Right lobe of liver (tissue), 6 donors: ENCODE measurements around the gene ASNS. TPM values are rescaled to one million over a fixed set of nuclear protein-coding genes. Genes with fewer than 3 reads are reported as not detected.

Experiments used
- ATAC-seq, 4 donors: fragments of 200-7000 bp; cut with Tn5 transposase; one replicate each; pipeline ENCODE4 v1.9.1; 2020; ENCODE audit warnings: mild to moderate bottlenecking in 4 of 4, moderate library complexity in 4 of 4
- DNase-seq, 3 donors: peaks; one replicate each; pipeline ENCODE4 v3.0.0-alpha.2; 2020
- H3K27ac ChIP-seq, 3 donors: fragments of 200-600 bp; one replicate each; pipeline ENCODE4 v1.8.0; 2022
- H3K27me3 ChIP-seq, 2 donors: fragments of 200-600 bp; one replicate each; pipeline ENCODE4 v1.8.0; 2022
- H3K36me3 ChIP-seq, 4 donors: fragments of 200-600 bp; sonication (generic) in 1 of 4; one replicate each; pipeline versions ENCODE4 v1.5.1 to v1.8.0; 2017 to 2022; ENCODE audit warnings: control low read depth in 1 of 4
- H3K4me1 ChIP-seq, 4 donors: fragments of 200-600 bp; sonication (generic) in 1 of 4; one replicate each; pipeline versions ENCODE4 v1.5.1 to v1.8.0; 2017 to 2022; ENCODE audit warnings: control low read depth in 1 of 4
- H3K4me3 ChIP-seq, 3 donors: fragments of 200-600 bp; one replicate each; pipeline ENCODE4 v1.8.0; 2022
- H3K9me3 ChIP-seq, 4 donors: fragments of 200-600 bp; sonication (generic) in 1 of 4; one replicate each; pipeline versions ENCODE4 v1.5.1 to v1.8.0; 2017 to 2022; ENCODE audit warnings: control low read depth in 1 of 4
- CTCF ChIP-seq, 4 donors: fragments of 200-600 bp in 3 of 4; fragments of 450-650 bp in 1 of 4; IDR thresholded peaks; one replicate each; pipeline versions ENCODE4 v1.5.1 to v1.8.0; 2016 to 2022; ENCODE audit warnings: antibody characterized with exemption in 4 of 4, mild to moderate bottlenecking in 2 of 4
- POLR2A ChIP-seq: fragments of 450-650 bp; IDR thresholded peaks from one replicate; pipeline ENCODE4 v1.6.1; 2017; ENCODE audit warnings: antibody characterized with exemption, mild to moderate bottlenecking
- WGBS: methylation state at CpG from one replicate; pipeline ENCODE4 v1.1.6; 2018; ENCODE audit warnings: low coverage, low lambda C conversion rate; ENCODE audit not compliant: insufficient coverage; ENCODE audit errors: missing lambda C conversion rate; 5-methylcytosine and 5-hydroxymethylcytosine counted together
- intact Hi-C, 2 donors: fragments of 100-400 bp; cut with DNase I; formaldehyde crosslinking; loops; one replicate each; pipeline versions ENCODE4 v1.11.2 to v1.14.1; 2022
- small RNA-seq, 2 experiments: library from RNA; depleted of rRNA; stranded (forward); fragments of <200 nt; gene quantifications; one replicate each; pipeline ENCODE3, GENCODE V24; 2016
- total RNA-seq, 6 experiments: library from RNA; depleted of rRNA in 2 of 6; stranded (reverse); fragments of >200 nt in 2 of 6; fragmentation: NEBNext Ultra II Directional in 3 of 6; extraction: Animal tissue kit (Norgen Biotek cat#: 25700) in 3 of 6; gene quantifications; one replicate each; pipeline versions ENCODE4 v1.1.0 to v1.2.4, GENCODE V29; 2016 to 2023
- donor health status: DM: no; HTN: yes; CAD: no.
- donor health status: DM: no; HTN: no; CAD: no.
- donor health status: DM: no; HTN: no; CAD: no.
- donor health status: DM: no; HTN: yes; CAD: no.
- donor health status: DM: no; HTN: yes; CAD: no.

ASNS gene
- total RNA-seq, 6 experiments from 2014 or later, result 0.33 to 14.5 (median 3.3) TPM

GRCh38 chr7:97818066-97818663 lies 54.0 kb downstream of the ASNS start:
- ATAC-seq (no peak), DNase-seq (no peak)
- Histone ChIP-seq H3K27me3 (no peaks in the 10 kb centered on the region), H3K4me1 (no peaks in the 10 kb centered on the region), H3K36me3 (no peaks in the 10 kb centered on the region), H3K27ac (no peak overlapping the region), H3K4me3 (no peak overlapping the region), H3K9me3 (no peaks in the 10 kb centered on the region)
- TF ChIP-seq POLR2A, result no peak
- TF ChIP-seq CTCF (IDR thresholded peaks at IDR 0.05), result no peak
- WGBS, result 42% methylated on average over 5 of the region's 5 CpGs
- intact Hi-C loops, result no loop called here

Small RNA genes within 50 kb of the gene (small RNA-seq; reads per million reads assigned to genes)
- gene AC005326.1 (0 reads per million in 2 experiments), gene AC079781.2 (0 reads per million in 2 experiments), gene SNRPCP9 (0 reads per million in 2 experiments)

Other genes with a start within 250 kb of the ASNS start
- gene TAC1, start 140.3 kb downstream of the ASNS start, total RNA-seq, result under 1 TPM in 1 of 6 experiments, not detected in 5; 0.31 TPM
- gene OCM2, start 117.8 kb upstream of the ASNS start, total RNA-seq, result not detected
- 10 to 100 TPM in 5 of 6 experiments, 1 to 10 TPM in 1; 9.4 to 16.7 (median 13.9) TPM for gene LMTK2, start 234.5 kb upstream of the ASNS start, total RNA-seq